ENCODE results near the gene PSMD11. TPM values are rescaled to one million over a fixed set of nuclear protein-coding genes. Genes with fewer than 3 reads are reported as not detected.
"Not testable (repeated sequence)": the region's sequence is repeated elsewhere in the genome, so short reads cannot be mapped to it uniquely, and the experiment has no call there.

The PSMD11 gene
- 41.2 TPM for polyA plus RNA-seq (2013)

DNA sequence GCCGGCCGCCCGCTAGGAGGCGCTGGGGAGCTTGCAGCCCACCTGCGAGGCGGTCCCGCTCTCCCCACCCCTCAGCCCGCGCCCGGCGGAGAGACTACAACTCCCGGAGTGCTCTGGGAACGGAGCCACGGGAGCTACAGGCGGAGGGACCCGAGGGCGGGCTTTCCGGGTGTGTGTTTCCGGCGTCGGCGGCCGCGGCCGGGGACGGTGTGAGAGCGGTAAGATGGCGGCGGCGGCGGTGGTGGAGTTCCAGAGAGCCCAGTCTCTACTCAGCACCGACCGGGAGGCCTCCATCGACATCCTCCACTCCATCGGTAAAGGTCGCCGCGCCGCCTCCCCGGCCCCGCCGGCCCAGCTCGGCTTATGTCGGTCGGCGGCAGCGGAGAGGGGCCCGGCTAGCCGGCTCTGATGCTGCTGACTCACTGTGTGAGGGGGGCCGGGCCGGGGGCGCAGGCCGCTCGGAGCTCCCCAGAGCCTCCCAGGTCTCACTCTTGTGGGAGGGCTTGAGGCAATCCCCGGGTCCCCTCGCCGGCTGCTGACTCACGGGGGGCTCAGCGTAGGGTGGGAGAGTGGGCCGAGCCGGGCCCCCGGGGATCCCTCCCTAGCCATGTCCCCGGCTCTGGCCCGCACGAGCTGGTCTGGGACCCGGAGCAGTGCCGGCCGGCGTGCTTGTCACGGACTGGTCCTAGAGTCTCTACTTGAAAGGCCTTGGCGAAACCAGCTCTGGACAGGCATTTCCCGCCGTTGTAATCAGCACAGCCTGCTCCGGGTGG, at the start of gene PSMD11:
PSMD11 (plus strand) TSS at position 210 of the 773 bp plus-strand sequence; CDS start at position 224, 14 bp downstream.
- under 1% methylated on average over 72 of the region's 74 CpGs for WGBS (ENCODE audit: insufficient coverage)
- Histone ChIP-seq H3K4me1 (ENCODE audit: control extremely low read depth in 1 of 4, control insufficient read depth in 4 of 4, insufficient read depth in 4 of 4, low read length in 3 of 4) (peaks cover 9 to 21% (median 15%) of the 10 kb centered on the region in 4 experiments), H3K27ac (ENCODE audit: insufficient read depth in 1 of 2, low read depth in 1 of 2, low read length in 2 of 2, poor library complexity in 1 of 2, severe bottlenecking in 2 of 2) (peak within 1 kb of the TSS; percentile 89 to 94), H3K36me3 (ENCODE audit: control insufficient read depth in 4 of 4, insufficient read depth in 4 of 4, low read length in 3 of 4) (peaks cover 5 to 16% (median 11%) of the 10 kb centered on the region in 4 experiments), H3K4me3 (ENCODE audit: control insufficient read depth in 1 of 7, extremely low read depth in 1 of 7, insufficient read depth in 4 of 7, low read depth in 2 of 7, low read length in 6 of 7) (peak within 1 kb of the TSS; percentile 86 to 99 (median 95)), H3K27me3 (replicated peaks in 2 of 5; ENCODE audit: control insufficient read depth in 4 of 5, insufficient read depth in 5 of 5, low read length in 4 of 5) (peaks cover 0 to 2% (median 0%) of the 10 kb centered on the region in 5 experiments), H3K9me3 (ENCODE audit: control extremely low read depth in 1 of 5, control insufficient read depth in 4 of 5, insufficient read depth in 2 of 5, low read depth in 1 of 5, low read length in 4 of 5) (no peaks in the 10 kb centered on the region)
- POLR2A ChIA-PET: interaction anchor here (0.5 to 1.5 kb wide), 2 partner anchors 9 to 10 kb away, joined by 3 to 4 read pairs; no protein-coding TSS in a partner anchor
- CTCF ChIA-PET: interaction anchor here (0.9 to 6.8 kb wide), 10 partner anchors 11 to 73 kb away, joined by 3 to 78 read pairs (median 4); no protein-coding TSS in a partner anchor
- DNase-seq: peak; percentile 98 to 99 (median 99)

DNA sequence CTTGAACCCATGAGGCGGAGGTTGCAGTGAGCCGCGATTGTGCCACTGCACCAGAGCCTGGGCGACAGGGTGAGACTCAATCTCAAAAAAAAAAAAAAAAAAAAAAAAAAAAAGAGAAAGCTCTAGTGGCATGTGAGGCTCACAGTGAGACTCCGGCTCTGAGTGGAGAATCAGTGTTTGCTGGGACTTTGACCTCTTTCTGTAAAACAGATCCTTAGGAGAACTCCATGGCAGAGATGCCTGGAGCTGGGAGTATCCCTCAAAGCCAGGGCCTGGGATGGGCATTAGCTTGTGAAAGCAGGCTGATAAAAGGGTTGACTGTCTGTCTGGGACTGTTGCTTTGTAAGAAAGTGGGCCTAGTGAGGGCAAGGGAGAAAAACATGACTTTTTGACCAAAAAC, 48.0 kb upstream of the PSMD11 start:
- Histone ChIP-seq H3K27me3 (replicated peaks in 2 of 5; ENCODE audit: control insufficient read depth in 4 of 5, insufficient read depth in 5 of 5, low read length in 4 of 5) (no peaks in the 10 kb centered on the region), H3K4me3 (ENCODE audit: control insufficient read depth in 1 of 7, extremely low read depth in 1 of 7, insufficient read depth in 4 of 7, low read depth in 2 of 7, low read length in 6 of 7) (no peak overlapping the region), H3K36me3 (ENCODE audit: control insufficient read depth in 4 of 4, insufficient read depth in 4 of 4, low read length in 3 of 4) (no peaks in the 10 kb centered on the region), H3K9me3 (ENCODE audit: control extremely low read depth in 1 of 5, control insufficient read depth in 4 of 5, insufficient read depth in 2 of 5, low read depth in 1 of 5, low read length in 4 of 5) (no peaks in the 10 kb centered on the region), H3K27ac (ENCODE audit: insufficient read depth in 1 of 2, low read depth in 1 of 2, low read length in 2 of 2, poor library complexity in 1 of 2, severe bottlenecking in 2 of 2) (no peak overlapping the region), H3K4me1 (ENCODE audit: control extremely low read depth in 1 of 4, control insufficient read depth in 4 of 4, insufficient read depth in 4 of 4, low read length in 3 of 4) (no peaks in the 10 kb centered on the region)
- no peak for DNase-seq
- WGBS (ENCODE audit: insufficient coverage): 90% methylated on average over 1 of the region's 5 CpGs
- ChIA-PET CTCF (interaction anchor here (0.6 to 0.8 kb wide), 2 partner anchors 10 to 323 kb away, joined by 3 to 4 read pairs; no protein-coding TSS in a partner anchor), POLR2A (interaction anchor here (0.6 kb wide), 1 partner anchor 8 kb away, joined by 4 read pairs; no protein-coding TSS in a partner anchor)

DNA sequence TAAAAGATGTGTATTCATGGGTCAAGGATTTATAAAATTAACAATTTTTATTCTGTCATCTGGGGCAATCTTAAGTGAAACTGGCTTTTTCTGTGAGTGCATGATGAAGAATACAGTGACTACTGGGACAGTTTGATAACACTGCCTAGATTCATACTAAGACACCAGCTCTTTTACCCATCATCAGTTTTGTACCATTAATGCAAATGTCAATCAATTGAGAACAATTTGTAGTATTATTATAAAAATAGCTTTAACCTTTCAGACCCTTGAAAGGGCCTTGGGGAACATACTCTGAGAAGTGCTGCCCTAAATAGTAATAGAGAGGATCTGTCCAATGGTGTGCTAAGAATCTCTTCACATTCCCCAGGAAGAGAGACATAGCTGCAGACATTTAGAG, 45.4 kb upstream of the PSMD11 start:
- Histone ChIP-seq H3K4me1 (ENCODE audit: control extremely low read depth in 1 of 4, control insufficient read depth in 4 of 4, insufficient read depth in 4 of 4, low read length in 3 of 4) (no peaks in the 10 kb centered on the region), H3K36me3 (ENCODE audit: control insufficient read depth in 4 of 4, insufficient read depth in 4 of 4, low read length in 3 of 4) (no peaks in the 10 kb centered on the region), H3K9me3 (ENCODE audit: control extremely low read depth in 1 of 5, control insufficient read depth in 4 of 5, insufficient read depth in 2 of 5, low read depth in 1 of 5, low read length in 4 of 5) (no peaks in the 10 kb centered on the region), H3K27ac (ENCODE audit: insufficient read depth in 1 of 2, low read depth in 1 of 2, low read length in 2 of 2, poor library complexity in 1 of 2, severe bottlenecking in 2 of 2) (no peak overlapping the region), H3K27me3 (replicated peaks in 2 of 5; ENCODE audit: control insufficient read depth in 4 of 5, insufficient read depth in 5 of 5, low read length in 4 of 5) (no peaks in the 10 kb centered on the region), H3K4me3 (ENCODE audit: control insufficient read depth in 1 of 7, extremely low read depth in 1 of 7, insufficient read depth in 4 of 7, low read depth in 2 of 7, low read length in 6 of 7) (no peak overlapping the region)
- ChIA-PET POLR2A (interaction anchor here (0.6 kb wide), 1 partner anchor 74 kb away, joined by 3 read pairs; no protein-coding TSS in a partner anchor), CTCF (interaction anchor here (1.7 kb wide), 1 partner anchor 15 kb away, joined by 4 read pairs; no protein-coding TSS in a partner anchor)
- DNase-seq: no peak

DNA sequence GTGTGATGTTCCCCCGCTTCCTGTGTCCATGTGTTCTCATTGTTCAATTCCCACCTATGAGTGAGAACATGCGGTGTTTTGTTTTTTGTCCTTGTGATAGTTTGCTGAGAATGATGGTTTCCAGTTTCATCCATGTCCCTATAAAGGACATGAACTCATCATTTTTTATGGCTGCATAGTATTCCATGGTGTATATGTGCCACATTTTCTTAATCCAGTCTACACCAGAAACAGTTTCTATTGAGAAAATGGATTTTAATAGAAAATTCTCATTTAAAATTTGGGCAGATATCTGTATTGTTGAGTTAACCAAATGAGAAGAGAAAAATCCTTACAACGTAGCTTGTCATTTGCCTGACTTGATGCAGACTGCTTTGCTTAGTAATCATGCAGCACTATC, 34.2 kb upstream of the PSMD11 start:
- H3K4me3 ChIP-seq (ENCODE audit: control insufficient read depth in 1 of 7, extremely low read depth in 1 of 7, insufficient read depth in 4 of 7, low read depth in 2 of 7, low read length in 6 of 7); H3K9me3 ChIP-seq (ENCODE audit: control extremely low read depth in 1 of 5, control insufficient read depth in 4 of 5, insufficient read depth in 2 of 5, low read depth in 1 of 5, low read length in 4 of 5); POLR2A ChIA-PET; H3K27ac ChIP-seq (ENCODE audit: insufficient read depth in 1 of 2, low read depth in 1 of 2, low read length in 2 of 2, poor library complexity in 1 of 2, severe bottlenecking in 2 of 2); DNase-seq; CTCF ChIA-PET; H3K36me3 ChIP-seq (ENCODE audit: control insufficient read depth in 4 of 4, insufficient read depth in 4 of 4, low read length in 3 of 4); H3K27me3 ChIP-seq (replicated peaks in 2 of 5; ENCODE audit: control insufficient read depth in 4 of 5, insufficient read depth in 5 of 5, low read length in 4 of 5); H3K4me1 ChIP-seq (ENCODE audit: control extremely low read depth in 1 of 4, control insufficient read depth in 4 of 4, insufficient read depth in 4 of 4, low read length in 3 of 4): not testable (repeated sequence)
- 100% methylated on average over 1 of the region's 3 CpGs for WGBS (ENCODE audit: insufficient coverage)

DNA sequence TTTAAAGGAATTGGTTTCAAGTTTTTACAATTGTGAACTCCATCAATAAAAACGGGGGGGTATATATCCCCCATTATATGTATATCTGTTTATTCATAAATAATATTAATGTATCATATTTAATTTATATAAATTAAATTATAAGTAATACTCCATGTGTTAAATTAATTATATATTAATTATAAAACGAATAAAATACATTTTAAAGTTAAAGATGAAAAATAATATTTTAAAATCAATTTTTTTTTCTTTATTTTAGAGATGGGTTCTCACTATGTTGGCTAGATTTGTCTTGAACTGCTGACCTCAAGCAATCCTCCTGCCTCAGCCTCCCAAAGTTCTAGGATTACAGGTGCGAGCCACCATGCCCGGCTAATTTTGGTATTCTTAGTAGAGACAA, 17.4 kb upstream of the PSMD11 start:
- ChIA-PET CTCF (no interaction called here), POLR2A (no interaction called here)
- Histone ChIP-seq H3K4me3 (ENCODE audit: control insufficient read depth in 1 of 7, extremely low read depth in 1 of 7, insufficient read depth in 4 of 7, low read depth in 2 of 7, low read length in 6 of 7) (no peak overlapping the region), H3K27me3 (replicated peaks in 2 of 5; ENCODE audit: control insufficient read depth in 4 of 5, insufficient read depth in 5 of 5, low read length in 4 of 5) (no peaks in the 10 kb centered on the region), H3K4me1 (ENCODE audit: control extremely low read depth in 1 of 4, control insufficient read depth in 4 of 4, insufficient read depth in 4 of 4, low read length in 3 of 4) (no peaks in the 10 kb centered on the region), H3K9me3 (ENCODE audit: control extremely low read depth in 1 of 5, control insufficient read depth in 4 of 5, insufficient read depth in 2 of 5, low read depth in 1 of 5, low read length in 4 of 5) (peaks cover 0 to 18% (median 12%) of the 10 kb centered on the region in 5 experiments), H3K36me3 (ENCODE audit: control insufficient read depth in 4 of 4, insufficient read depth in 4 of 4, low read length in 3 of 4) (no peaks in the 10 kb centered on the region), H3K27ac (ENCODE audit: insufficient read depth in 1 of 2, low read depth in 1 of 2, low read length in 2 of 2, poor library complexity in 1 of 2, severe bottlenecking in 2 of 2) (no peak overlapping the region)
- WGBS (ENCODE audit: insufficient coverage): 100% methylated on average over 2 of the region's 4 CpGs
- no peak for DNase-seq

DNA sequence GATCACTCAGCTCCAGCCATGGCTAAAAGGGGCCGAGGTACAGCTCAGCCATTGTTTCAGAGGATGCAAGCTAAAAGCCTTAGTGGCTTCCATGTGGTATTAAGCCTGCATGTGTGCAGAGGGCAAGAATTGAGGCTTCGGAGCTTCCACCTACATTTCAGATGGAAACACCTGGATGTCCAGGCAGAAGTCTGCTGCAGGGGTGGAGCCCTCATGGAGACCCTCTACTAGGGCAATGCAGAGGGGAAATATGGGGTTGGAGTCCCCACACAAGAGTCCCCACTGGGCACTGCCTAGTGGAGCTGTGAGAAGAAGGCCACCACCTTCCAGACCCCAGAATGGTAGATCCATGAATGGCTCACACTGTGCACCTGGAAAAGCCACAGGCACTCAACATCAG, 14.7 kb upstream of the PSMD11 start:
- POLR2A ChIA-PET: no interaction called here
- DNase-seq: no peak
- Histone ChIP-seq H3K27ac (ENCODE audit: insufficient read depth in 1 of 2, low read depth in 1 of 2, low read length in 2 of 2, poor library complexity in 1 of 2, severe bottlenecking in 2 of 2) (no peak overlapping the region), H3K4me1 (ENCODE audit: control extremely low read depth in 1 of 4, control insufficient read depth in 4 of 4, insufficient read depth in 4 of 4, low read length in 3 of 4) (no peaks in the 10 kb centered on the region), H3K9me3 (ENCODE audit: control extremely low read depth in 1 of 5, control insufficient read depth in 4 of 5, insufficient read depth in 2 of 5, low read depth in 1 of 5, low read length in 4 of 5) (peaks cover 0 to 18% (median 12%) of the 10 kb centered on the region in 5 experiments), H3K36me3 (ENCODE audit: control insufficient read depth in 4 of 4, insufficient read depth in 4 of 4, low read length in 3 of 4) (no peaks in the 10 kb centered on the region), H3K27me3 (replicated peaks in 2 of 5; ENCODE audit: control insufficient read depth in 4 of 5, insufficient read depth in 5 of 5, low read length in 4 of 5) (no peaks in the 10 kb centered on the region), H3K4me3 (ENCODE audit: control insufficient read depth in 1 of 7, extremely low read depth in 1 of 7, insufficient read depth in 4 of 7, low read depth in 2 of 7, low read length in 6 of 7) (no peak overlapping the region)
- 100% methylated on average over 2 of the region's 2 CpGs for WGBS (ENCODE audit: insufficient coverage)
- CTCF ChIA-PET: no interaction called here

DNA sequence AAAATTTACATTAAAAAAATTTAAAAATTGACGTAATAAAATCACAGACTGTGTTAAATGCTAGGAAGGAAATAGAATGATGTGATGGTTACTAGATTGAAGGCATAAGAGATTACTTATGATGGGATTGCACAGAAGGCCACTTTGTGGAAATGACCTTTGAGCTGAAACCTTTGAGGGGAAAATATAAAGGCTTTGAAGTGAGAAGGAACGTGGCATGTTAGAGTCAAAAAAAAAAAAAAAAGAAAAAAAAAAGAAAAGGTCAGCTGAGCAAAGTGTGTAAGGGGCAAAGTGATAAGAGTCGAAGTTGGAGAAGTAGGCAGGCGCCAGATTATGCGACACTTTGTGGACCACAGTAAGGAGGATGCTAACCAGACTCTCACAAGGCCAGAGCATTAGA, 3.6 kb upstream of the PSMD11 start:
- H3K4me1 ChIP-seq (ENCODE audit: control extremely low read depth in 1 of 4, control insufficient read depth in 4 of 4, insufficient read depth in 4 of 4, low read length in 3 of 4): peaks cover 5 to 15% (median 10%) of the 10 kb centered on the region in 4 experiments
- no peaks in the 10 kb centered on the region for H3K36me3 ChIP-seq (ENCODE audit: control insufficient read depth in 4 of 4, insufficient read depth in 4 of 4, low read length in 3 of 4)
- DNase-seq: peak in 2 of 3 donors; percentile 30 to 42
- ChIA-PET POLR2A (no interaction called here), CTCF (interaction anchor here (0.6 to 1.1 kb wide), 4 partner anchors 17 to 51 kb away, joined by 3 read pairs; no protein-coding TSS in a partner anchor)
- H3K9me3 ChIP-seq (ENCODE audit: control extremely low read depth in 1 of 5, control insufficient read depth in 4 of 5, insufficient read depth in 2 of 5, low read depth in 1 of 5, low read length in 4 of 5): peaks cover 0 to 4% (median 0%) of the 10 kb centered on the region in 5 experiments
- H3K27ac ChIP-seq (ENCODE audit: insufficient read depth in 1 of 2, low read depth in 1 of 2, low read length in 2 of 2, poor library complexity in 1 of 2, severe bottlenecking in 2 of 2): no peak overlapping the region
- WGBS (ENCODE audit: insufficient coverage): 85% methylated on average over 5 of the region's 5 CpGs
- no peak overlapping the region for H3K4me3 ChIP-seq (ENCODE audit: control insufficient read depth in 1 of 7, extremely low read depth in 1 of 7, insufficient read depth in 4 of 7, low read depth in 2 of 7, low read length in 6 of 7)
- peaks cover 0 to 2% (median 0%) of the 10 kb centered on the region in 5 experiments for H3K27me3 ChIP-seq (replicated peaks in 2 of 5; ENCODE audit: control insufficient read depth in 4 of 5, insufficient read depth in 5 of 5, low read length in 4 of 5)

Measured in common myeloid progenitor, CD34-positive (primary cell).